Left renal pelvis (tissue), 4 donors: Measurements from ENCODE around the gene INO80C. TPM values are rescaled to one million over a fixed set of nuclear protein-coding genes. Genes with fewer than 3 reads are reported as not detected.

Experiments used
- DNase-seq, 4 donors: peaks; one replicate each; pipeline ENCODE4 v3.0.0-alpha.2; 2013; ENCODE audit warnings: low read depth in 4 of 4, low spot score in 3 of 4
- polyA plus RNA-seq, 4 donors: library from polyadenylated mRNA; unstranded; fragments of 120-200 nt; gene quantifications; one replicate each; pipeline ENCODE4 v1.2.1, GENCODE V29; 2013; ENCODE audit not compliant: insufficient read length in 4 of 4

INO80C gene
- polyA plus RNA-seq, 4 donors: 16.4 to 35.5 (median 26.0) TPM

- no peak for DNase-seq
These were observed 62.4 kb downstream of the INO80C start for GRCh38 chr18:35435401-35435800.

GRCh38 chr18:35432565-35433001, 65.2 kb downstream of the INO80C start:
- no peak for DNase-seq

- DNase-seq: no peak
These were observed 66.4 kb downstream of the INO80C start for GRCh38 chr18:35431374-35431741.

- no peak for DNase-seq
These were observed 66.9 kb downstream of the INO80C start for GRCh38 chr18:35430721-35431373.

GRCh38 chr18:35426786-35427185, 71.0 kb downstream of the INO80C start:
- no peak for DNase-seq

GRCh38 chr18:35424356-35424755, 73.4 kb downstream of the INO80C start:
- no peak for DNase-seq

- no peak for DNase-seq
These were observed 75.5 kb downstream of the INO80C start for GRCh38 chr18:35422237-35422636.

DNA sequence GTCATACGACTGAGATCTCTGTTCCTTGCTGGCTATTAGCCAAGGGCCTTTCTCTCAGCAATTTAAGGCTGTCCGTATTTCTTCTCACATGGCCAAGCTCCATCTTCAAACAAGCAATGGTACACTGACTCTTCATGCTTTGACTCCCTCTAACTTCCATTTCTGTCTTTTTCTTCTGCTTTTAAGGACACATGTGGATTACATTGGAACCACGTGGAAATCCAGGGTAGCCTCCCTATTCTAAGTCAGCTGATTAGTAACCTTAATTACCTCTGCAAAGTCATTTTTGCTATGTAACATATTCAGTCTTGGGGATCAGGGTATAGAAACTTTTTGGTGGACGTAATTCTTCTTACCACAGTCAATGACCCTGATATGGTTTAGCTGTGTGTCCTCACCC, 79.2 kb downstream of the INO80C start:
- DNase-seq: no peak

Other genes with a start within 250 kb of the INO80C start
- gene ZSCAN30, start 207.7 kb downstream of the INO80C start, polyA plus RNA-seq: 10 to 100 TPM; 28.3 to 53.9 (median 38.9) TPM
- 10 to 100 TPM; 49.3 to 92.1 (median 72.7) TPM for gene ZNF24, start 153.5 kb downstream of the INO80C start, polyA plus RNA-seq
- gene ZNF396, start 120.6 kb downstream of the INO80C start, polyA plus RNA-seq: 1 to 10 TPM; 1.8 to 6.4 (median 5.8) TPM
- gene GALNT1, start 83.8 kb upstream of the INO80C start, polyA plus RNA-seq: 10 to 100 TPM; 56.2 to 94.7 (median 76.1) TPM